GM12875 (cell line): ENCODE results near the gene PRKD1.

Experiments used
- H3K4me3 ChIP-seq: one replicate; pipeline ENCODE4 v1.5.1; 2011; ENCODE audit warnings: low read depth, low read length, control low read depth
- CTCF ChIP-seq: IDR thresholded peaks from 2 replicates; pipeline ENCODE4 v1.5.1; 2011; ENCODE audit warnings: low read depth, mild to moderate bottlenecking, control low read depth, inconsistent platforms, low read length, moderate library complexity, borderline replicate concordance; ENCODE audit not compliant: insufficient read depth

The PRKD1 gene

GRCh38 chr14:29937116-29937515 lies 9.5 kb upstream of the PRKD1 start:
- no peak for TF ChIP-seq CTCF
- H3K4me3 ChIP-seq = no peak overlapping the region

GRCh38 chr14:29930283-29930682 lies 2.6 kb upstream of the PRKD1 start:
- H3K4me3 ChIP-seq = no peak overlapping the region
- no peak for TF ChIP-seq CTCF

GRCh38 chr14:29928117-29928640 lies 532 bp upstream of the PRKD1 start:
- TF ChIP-seq CTCF = no peak
- no peak overlapping the region for H3K4me3 ChIP-seq

GRCh38 chr14:29926701-29927375 lies 809 bp downstream of the PRKD1 start:
- H3K4me3 ChIP-seq = no peak overlapping the region
- no peak for TF ChIP-seq CTCF

- no peak overlapping the region for H3K4me3 ChIP-seq
- no peak for TF ChIP-seq CTCF
These were observed 1.4 kb downstream of the PRKD1 start for GRCh38 chr14:29926228-29926627.

GRCh38 chr14:29925736-29926135 lies 1.9 kb downstream of the PRKD1 start:
- no peak overlapping the region for H3K4me3 ChIP-seq
- no peak for TF ChIP-seq CTCF

GRCh38 chr14:29925101-29925722 lies 2.4 kb downstream of the PRKD1 start:
- TF ChIP-seq CTCF = no peak
- no peak overlapping the region for H3K4me3 ChIP-seq
